ENCODE data around the gene AMBP. TPM values are rescaled to one million over a fixed set of nuclear protein-coding genes. Genes with fewer than 3 reads are reported as not detected.
A peak's percentile ranks its signal among the peaks of the same experiment; 100 is the strongest.

AMBP gene
- total RNA-seq: 1 to 10 TPM in 1 of 8 experiments, under 1 TPM in 6, not detected in 1; 0.16 to 1.8 (median 0.45) TPM

DNA sequence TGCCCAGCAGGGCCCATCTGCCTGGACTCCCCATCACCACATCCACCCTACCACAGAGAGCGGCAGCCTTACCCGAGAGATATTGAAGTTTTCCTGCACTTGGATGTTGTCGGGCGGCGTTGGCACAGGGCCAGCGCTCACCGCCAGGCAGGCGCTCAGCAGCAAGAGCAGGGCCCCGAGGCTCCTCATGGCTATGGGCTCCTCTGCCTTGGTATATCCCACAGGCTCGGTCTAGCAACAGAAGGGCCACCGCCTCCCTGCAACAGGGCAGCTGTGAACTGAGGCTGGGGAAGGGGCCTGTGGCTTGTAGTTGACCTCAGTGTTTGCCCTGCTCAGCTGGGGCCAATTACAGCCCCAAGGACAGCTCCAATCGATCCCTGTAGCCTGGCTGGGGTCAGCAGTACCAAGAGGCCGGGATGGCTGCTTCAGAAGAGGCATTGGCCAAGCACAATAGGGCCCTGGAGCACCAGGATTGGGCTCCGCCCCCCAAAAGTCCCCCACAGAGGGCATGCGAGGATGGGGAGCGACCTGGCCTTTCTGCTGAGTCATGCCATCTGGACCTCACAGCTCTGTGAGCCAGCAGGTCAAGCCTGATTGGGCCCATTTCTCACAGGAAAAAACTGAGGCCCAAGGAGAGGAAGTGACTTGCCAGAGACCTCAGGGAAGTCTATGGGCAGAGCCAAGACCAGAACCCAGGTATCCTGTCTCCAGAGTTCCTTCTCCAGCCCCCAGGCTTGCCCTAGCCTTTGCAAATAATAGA is at the start of gene AMBP:
AMBP (minus strand) TSS at position 280 of the 760 bp plus-strand sequence; CDS start at position 189, 91 bp downstream.
- H3K4me1 ChIP-seq (replicated peaks in 1 of 2): peaks cover 0 to 2% of the 10 kb centered on the region in 2 donors
- H3K4me3 ChIP-seq: no peak within 1 kb of the TSS
- no peak for ATAC-seq (replicated peaks in 6 of 8)
- H3K27ac ChIP-seq: no peak within 1 kb of the TSS
- 20 to 100% (median 45%) methylated on average over 1 to 6 of the region's 16 CpGs; no CpG with 5 or more reads in 5 of the 10 experiments for WGBS, 10 experiments
- in situ Hi-C loops (cut with MboI; ENCODE audit: low pct_unique_long_range_greater_than_20kb in 2 of 9, low sequenced_read_pairs in 9 of 9, unreplicated experiment in 9 of 9): loop anchor here in 3 of 9 experiments (25.0 kb wide), 1 partner anchor 209 kb away; no protein-coding TSS in a partner anchor

DNA sequence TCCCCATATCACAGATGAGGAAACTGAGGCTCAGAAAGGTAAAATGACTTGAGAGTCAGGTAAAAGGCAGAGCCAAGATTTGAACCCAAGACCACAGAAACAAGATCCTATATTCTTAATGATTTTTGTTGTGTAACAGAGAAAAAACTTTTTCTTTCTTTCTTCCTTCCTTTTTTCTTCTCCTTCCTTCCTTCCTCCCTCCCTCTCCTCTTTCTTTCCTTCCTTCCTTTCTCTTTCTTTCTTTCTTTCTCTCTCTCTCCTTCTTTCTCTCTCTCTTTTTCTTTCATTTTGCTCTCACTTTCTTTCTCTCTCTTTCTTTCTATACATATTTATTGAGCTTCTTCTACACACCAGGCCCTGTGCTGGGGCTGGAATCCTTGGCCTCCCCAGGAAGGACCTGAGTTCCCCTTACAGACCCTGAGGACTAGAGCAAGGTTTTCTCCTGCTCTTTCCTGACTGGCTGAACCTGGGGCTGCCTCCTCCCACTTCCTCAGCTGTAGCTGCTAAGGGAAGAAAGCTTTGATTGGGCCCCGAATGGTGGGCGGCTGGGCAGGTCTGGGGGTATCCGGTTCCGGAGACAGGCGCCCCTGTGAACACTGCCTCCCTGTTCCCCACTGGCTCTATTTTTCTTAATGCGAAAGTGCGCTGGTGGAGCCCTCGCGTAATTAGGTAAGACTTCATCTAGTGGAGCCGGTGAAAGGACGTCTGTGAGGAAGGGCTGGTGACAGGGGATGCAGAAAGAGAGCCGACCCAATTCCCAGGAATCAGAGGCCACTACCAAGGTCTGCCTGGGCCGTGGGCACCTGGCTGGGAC is 48.4 kb upstream of the AMBP start:
- H3K4me3 ChIP-seq: no peak overlapping the region
- WGBS, 10 experiments: 33 to 94% (median 85%) methylated on average over 2 to 6 of the region's 13 CpGs; no CpG with 5 or more reads in 5 of the 10 experiments
- H3K27ac ChIP-seq: no peak overlapping the region
- in situ Hi-C loops (cut with MboI; ENCODE audit: low pct_unique_long_range_greater_than_20kb in 2 of 9, low sequenced_read_pairs in 9 of 9, unreplicated experiment in 9 of 9): loop anchor here in 1 of 9 experiments (25.0 kb wide), 1 partner anchor 89 kb away; no protein-coding TSS in a partner anchor
- H3K4me1 ChIP-seq (replicated peaks in 1 of 2): peaks cover 10 to 13% of the 10 kb centered on the region in 2 donors
- no peak for ATAC-seq (replicated peaks in 6 of 8)

DNA sequence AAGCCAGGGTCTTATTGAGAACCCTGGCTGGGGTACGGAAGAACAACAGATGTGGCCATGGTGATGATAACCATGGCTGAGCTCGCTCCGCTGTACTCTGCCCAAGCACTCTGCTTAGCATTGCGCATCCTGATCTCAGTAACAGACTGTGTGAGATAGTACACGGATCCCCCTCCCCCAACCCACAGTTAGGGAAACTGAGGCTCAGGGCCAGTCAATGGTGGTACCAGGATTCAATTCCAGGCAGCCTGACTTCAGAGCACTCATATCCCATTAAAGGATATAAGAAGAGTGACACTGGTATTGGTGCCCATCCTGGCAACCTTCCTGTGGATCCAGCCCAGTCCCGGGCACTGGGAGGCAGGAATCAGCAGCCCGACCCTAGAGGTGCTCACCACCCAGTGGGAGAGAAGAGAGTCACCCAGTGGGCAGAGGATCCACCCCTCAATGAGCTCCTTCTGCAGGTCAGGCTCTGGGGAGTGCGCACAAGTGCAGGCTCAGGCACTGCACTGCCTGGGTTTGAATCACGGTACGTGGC is 47.4 kb upstream of the AMBP start:
- peak in 2 of 8 experiments; percentile 40 to 59 for ATAC-seq (replicated peaks in 6 of 8)
- no peak overlapping the region for H3K4me3 ChIP-seq
- in situ Hi-C loops (cut with MboI; ENCODE audit: low pct_unique_long_range_greater_than_20kb in 2 of 9, low sequenced_read_pairs in 9 of 9, unreplicated experiment in 9 of 9): loop anchor here in 1 of 9 experiments (25.0 kb wide), 1 partner anchor 88 kb away; no protein-coding TSS in a partner anchor
- H3K27ac ChIP-seq: no peak overlapping the region
- WGBS, 10 experiments: 66 to 89% (median 83%) methylated on average over 1 to 5 of the region's 10 CpGs; no CpG with 5 or more reads in 4 of the 10 experiments
- peaks cover 16 to 22% of the 10 kb centered on the region in 2 donors for H3K4me1 ChIP-seq (replicated peaks in 1 of 2)

DNA sequence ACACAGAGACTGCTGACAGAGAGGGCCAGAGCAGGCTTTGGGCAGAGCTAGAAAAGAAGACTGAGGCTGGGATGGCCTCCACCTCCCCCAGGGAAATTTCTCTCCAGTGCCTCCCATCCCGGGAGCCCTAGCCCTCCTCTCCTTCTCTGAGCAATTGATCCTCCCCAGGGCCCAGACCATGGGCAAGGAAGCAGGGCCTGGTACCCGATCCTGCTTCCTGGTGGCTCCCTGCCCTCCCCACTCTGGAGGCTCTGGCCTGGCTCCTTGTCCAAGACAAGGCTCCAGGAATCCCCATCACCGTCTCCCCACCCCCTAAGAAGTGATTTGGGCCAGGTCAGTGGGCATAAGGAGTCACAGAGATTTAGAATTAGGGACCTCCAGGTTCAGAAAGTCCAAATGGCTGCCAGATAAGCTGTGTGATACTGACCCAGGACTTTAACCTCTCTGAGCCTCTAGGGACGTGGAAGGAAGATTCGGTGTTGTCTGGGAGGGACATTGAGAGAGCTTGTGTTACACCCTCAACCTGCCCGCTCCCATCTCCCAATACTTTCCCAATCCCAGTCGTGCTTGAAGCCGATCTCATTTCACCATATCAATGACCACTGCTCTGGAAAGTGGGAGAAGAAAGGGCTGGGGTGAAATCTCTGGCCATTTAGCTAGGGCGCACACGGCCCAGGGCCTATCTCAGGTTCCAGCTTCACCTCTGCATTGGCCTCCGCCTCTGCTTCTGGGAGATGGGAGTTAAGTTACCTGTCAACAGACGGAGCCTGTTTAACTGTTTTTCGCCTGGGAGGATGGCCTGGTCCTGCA is 46.8 kb upstream of the AMBP start:
- no peak for ATAC-seq (replicated peaks in 6 of 8)
- no peak overlapping the region for H3K27ac ChIP-seq
- 33 to 87% (median 77%) methylated on average over 1 to 8 of the region's 13 CpGs; no CpG with 5 or more reads in 6 of the 10 experiments for WGBS, 10 experiments

DNA sequence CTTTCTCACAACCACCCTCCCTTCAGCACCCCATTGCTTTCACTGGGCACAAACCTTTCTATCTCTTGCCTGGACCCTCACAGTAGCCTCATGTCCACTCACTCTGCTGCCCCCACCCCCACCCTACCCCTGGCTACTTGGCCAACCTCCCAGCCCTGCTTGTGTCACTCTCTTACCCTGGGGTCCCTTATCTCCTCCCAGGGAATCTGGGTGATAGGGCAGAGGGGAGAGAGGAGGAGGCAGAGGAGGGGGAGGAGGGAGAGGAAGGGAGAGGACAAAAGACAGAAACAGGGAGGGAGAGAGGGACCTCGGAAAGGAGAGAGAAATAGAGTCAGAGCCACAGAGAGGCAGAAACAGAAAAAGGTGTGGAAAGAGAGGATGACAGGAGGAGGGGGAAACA is 46.0 kb upstream of the AMBP start:
- ATAC-seq (replicated peaks in 6 of 8): no peak
- WGBS, 10 experiments: 40 to 100% (median 67%) methylated on average over 1 of the region's 1 CpG; no CpG with 5 or more reads in 5 of the 10 experiments
- Histone ChIP-seq H3K27ac (no peak overlapping the region), H3K4me1 (replicated peaks in 1 of 2) (peaks cover 16 to 33% of the 10 kb centered on the region in 2 donors), H3K4me3 (no peak overlapping the region)
- in situ Hi-C loops (cut with MboI; ENCODE audit: low pct_unique_long_range_greater_than_20kb in 2 of 9, low sequenced_read_pairs in 9 of 9, unreplicated experiment in 9 of 9): loop anchor here in 4 of 9 experiments (25.0 kb wide), 1 partner anchor 163 kb away; no protein-coding TSS in a partner anchor

More for the DNA sequence above, 46.8 kb upstream of the AMBP start:
- Histone ChIP-seq H3K4me1 (replicated peaks in 1 of 2) (peaks cover 16 to 29% of the 10 kb centered on the region in 2 donors), H3K4me3 (no peak overlapping the region)
- in situ Hi-C loops (cut with MboI; ENCODE audit: low pct_unique_long_range_greater_than_20kb in 2 of 9, low sequenced_read_pairs in 9 of 9, unreplicated experiment in 9 of 9): loop anchor here in 4 of 9 experiments (25.0 kb wide), 2 partner anchors 88 to 162 kb away; no protein-coding TSS in a partner anchor

DNA sequence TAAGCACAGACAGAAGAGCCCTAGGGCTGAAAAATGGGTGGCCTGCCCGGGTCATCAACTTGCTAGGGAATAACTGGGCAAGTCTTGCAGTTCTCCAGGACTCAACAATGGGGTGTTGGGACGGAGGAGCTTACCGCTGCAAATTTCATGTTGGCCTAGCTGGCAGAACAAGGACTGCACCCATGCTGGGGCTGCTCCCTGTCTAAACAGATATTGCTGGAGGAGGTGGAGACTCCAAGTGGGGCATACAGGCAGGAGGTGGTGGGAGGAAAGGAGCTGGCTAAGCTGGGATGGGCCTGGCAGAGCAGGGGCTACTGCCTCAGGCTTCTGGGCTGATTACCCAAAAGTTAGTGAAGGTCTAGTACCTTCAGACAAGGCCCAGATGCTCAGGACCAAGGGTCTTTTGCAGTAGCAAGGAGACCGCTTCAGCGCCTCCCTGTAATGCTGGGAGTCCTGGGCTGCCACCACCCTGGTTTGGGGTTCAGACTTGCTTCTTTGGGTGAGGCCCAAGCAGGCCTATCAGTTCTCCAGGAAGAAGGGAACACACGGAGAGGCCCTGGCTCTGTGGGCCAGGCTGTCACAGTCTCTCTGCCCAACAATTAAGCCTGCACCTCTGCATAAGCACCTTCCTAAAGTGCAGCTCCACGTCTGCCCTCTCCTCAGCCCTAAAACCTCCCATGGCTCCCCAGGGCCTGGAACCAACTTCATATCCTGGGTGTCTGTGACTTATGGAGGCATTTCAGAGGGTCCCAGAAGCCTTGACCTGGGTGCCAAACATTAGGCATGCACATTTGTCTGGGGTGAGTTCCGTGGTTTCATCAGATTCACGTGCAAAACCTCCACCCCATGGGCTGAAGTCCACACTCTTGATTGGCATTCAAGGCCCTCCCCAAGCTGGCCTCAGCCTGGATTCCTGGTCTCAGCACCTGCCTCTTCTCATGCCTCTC is 45.2 kb upstream of the AMBP start:
- 53 to 100% (median 80%) methylated on average over 1 to 3 of the region's 9 CpGs; no CpG with 5 or more reads in 4 of the 10 experiments for WGBS, 10 experiments
- no peak for ATAC-seq (replicated peaks in 6 of 8)
- no peak overlapping the region for H3K4me3 ChIP-seq
- no peak overlapping the region for H3K27ac ChIP-seq
- in situ Hi-C loops (cut with MboI; ENCODE audit: low pct_unique_long_range_greater_than_20kb in 2 of 9, low sequenced_read_pairs in 9 of 9, unreplicated experiment in 9 of 9): loop anchor here in 4 of 9 experiments (25.0 kb wide), 1 partner anchor 164 kb away; no protein-coding TSS in a partner anchor
- peaks cover 16 to 41% of the 10 kb centered on the region in 2 donors for H3K4me1 ChIP-seq (replicated peaks in 1 of 2)

DNA sequence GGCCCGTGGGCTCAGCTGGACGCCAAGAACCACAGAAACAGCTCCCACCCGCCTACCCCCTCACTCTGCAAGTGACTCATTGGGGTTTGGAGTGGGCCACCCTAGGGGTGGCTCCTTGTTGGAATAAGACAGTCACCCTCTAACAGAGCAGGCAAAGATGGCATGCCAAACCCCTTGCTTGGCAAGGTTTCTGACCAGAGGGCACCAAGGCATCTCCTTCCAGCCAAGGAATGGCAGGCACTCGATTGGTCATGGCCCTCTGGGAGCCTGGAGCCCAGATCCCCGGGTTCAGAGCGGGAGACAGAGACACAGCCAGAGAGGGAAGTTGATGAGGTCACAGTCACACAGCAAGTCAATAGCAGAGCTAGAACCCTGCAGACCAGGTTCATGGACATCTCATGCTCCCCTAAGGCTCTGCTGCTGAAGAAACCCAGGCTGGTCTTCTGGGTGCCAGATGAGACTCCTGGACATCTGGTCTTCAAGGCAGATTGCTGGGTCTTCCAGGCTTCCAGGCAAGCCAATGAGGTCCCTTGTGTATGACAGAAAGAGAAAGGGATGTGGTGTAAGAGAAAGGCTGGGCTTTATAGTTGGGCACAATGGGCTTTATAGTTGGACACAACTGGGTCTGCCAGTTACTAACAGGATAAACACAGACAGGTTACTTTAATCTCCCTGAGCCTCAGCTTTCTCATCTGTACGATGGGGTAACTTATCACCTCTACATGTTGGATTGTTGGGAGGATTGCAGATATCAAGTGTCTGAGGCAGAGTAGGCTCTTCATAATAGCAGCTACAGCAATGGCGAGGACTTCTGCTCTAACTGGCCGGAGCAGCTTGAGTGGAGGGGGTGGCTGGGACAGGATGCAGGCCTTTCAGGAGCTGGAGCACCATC is 44.3 kb upstream of the AMBP start:
- H3K4me1 ChIP-seq (replicated peaks in 1 of 2): peaks cover 16 to 48% of the 10 kb centered on the region in 2 donors
- in situ Hi-C loops (cut with MboI; ENCODE audit: low pct_unique_long_range_greater_than_20kb in 2 of 9, low sequenced_read_pairs in 9 of 9, unreplicated experiment in 9 of 9): loop anchor here in 4 of 9 experiments (25.0 kb wide), 1 partner anchor 165 kb away; no protein-coding TSS in a partner anchor
- 20 to 100% (median 75%) methylated on average over 1 to 2 of the region's 9 CpGs; no CpG with 5 or more reads in 4 of the 10 experiments for WGBS, 10 experiments
- no peak overlapping the region for H3K27ac ChIP-seq
- ATAC-seq (replicated peaks in 6 of 8): no peak
- no peak overlapping the region for H3K4me3 ChIP-seq

DNA sequence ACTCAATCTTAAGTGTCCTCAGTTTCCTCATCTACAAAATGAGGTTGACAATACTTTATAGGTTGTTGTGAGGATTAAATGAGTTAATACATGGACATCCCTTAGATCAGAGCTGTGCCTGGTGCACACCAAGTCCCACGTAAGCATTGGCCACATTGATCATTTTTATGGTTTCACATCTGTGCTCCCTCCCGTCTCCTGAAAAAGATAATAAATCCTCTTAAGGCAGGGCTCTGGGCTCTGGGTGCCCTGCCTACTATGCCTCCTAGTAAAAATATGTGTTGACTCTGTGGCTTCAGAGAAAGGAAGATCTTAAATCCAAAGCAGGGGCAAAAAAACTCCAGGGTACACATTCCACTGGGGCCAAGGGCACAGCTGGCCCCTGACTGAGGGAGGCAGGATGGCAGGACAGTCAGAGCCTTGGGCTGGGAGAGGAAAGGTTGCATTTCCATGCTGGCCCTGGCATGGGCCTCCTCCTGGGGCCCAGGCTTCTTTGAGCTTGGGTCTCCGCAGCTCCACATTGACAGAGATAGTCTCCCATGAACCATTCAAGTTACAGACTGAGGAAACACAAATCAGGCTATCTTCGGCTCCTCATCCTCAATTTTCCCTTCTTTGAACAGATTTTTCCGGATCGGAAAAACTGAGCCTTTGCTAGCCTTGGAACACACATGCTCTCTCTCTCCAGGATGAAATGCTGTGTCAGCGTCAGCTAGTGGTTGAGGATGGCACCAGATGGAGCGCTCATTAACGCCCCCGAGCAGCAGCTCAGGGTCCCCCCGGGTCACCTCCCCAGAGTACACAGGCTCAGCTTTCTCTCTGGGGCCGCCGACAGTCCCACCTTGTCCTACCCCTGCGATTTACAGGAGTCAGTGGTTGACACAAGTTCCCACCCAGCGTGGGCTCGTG is 43.4 kb upstream of the AMBP start:
- ATAC-seq (replicated peaks in 6 of 8): peak in 5 of 8 experiments; percentile 20 to 69 (median 55)
- WGBS, 10 experiments: 17 to 100% (median 73%) methylated on average over 1 to 6 of the region's 16 CpGs; no CpG with 5 or more reads in 3 of the 10 experiments
- in situ Hi-C loops (cut with MboI; ENCODE audit: low pct_unique_long_range_greater_than_20kb in 2 of 9, low sequenced_read_pairs in 9 of 9, unreplicated experiment in 9 of 9): loop anchor here in 4 of 9 experiments (25.0 kb wide), 1 partner anchor 166 kb away; no protein-coding TSS in a partner anchor
- Histone ChIP-seq H3K4me1 (replicated peaks in 1 of 2) (peaks cover 16 to 48% of the 10 kb centered on the region in 2 donors), H3K27ac (peak overlapping the region; percentile 61 to 69), H3K4me3 (no peak overlapping the region)

DNA sequence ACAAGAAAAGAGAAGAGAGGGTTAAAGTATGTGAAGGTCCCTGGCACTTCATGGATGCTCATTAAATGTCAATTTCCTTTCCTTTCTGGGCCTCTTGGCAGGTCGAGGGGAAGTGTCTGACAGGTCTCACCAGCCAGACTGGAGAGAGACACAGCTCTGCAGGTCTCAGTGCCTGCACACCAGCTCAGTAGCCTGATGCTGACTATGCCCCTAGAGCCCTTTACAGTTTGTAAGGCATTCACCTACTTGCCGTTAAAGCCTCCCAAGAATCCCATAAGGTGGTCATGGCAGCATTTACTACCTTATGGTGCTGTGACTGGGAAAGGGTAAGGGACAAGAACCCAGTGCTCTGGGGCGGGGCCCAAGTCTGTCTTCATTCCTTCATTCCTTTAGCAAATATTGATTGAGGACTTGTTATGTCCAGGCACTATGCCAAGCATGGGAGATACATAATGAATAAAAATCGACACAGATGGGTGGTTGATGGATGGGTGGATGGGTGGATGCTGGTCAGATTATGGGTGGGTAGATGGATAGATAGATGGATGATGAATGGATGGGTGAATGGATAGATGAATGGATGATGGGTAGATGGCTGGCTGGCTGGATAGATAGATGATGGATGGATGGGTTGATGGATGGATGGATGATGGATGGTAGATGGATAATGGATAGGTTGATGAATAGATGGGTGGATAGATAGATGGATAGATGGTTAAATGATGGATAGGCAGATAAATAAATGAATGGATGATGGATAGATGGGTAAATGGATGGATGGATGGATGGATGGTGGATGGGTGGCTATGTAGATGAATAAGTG is 42.3 kb upstream of the AMBP start:
- Histone ChIP-seq H3K4me1 (replicated peaks in 1 of 2) (peaks cover 16 to 57% of the 10 kb centered on the region in 2 donors), H3K27ac (no peak overlapping the region), H3K4me3 (no peak overlapping the region)
- in situ Hi-C loops (cut with MboI; ENCODE audit: low pct_unique_long_range_greater_than_20kb in 2 of 9, low sequenced_read_pairs in 9 of 9, unreplicated experiment in 9 of 9): loop anchor here in 4 of 9 experiments (25.0 kb wide), 1 partner anchor 167 kb away; no protein-coding TSS in a partner anchor
- ATAC-seq (replicated peaks in 6 of 8): no peak
- WGBS, 10 experiments: 0 to 100% (median 63%) methylated on average over 1 to 4 of the region's 4 CpGs; no CpG with 5 or more reads in 3 of the 10 experiments

Data from motor neuron (in vitro differentiated cells).